Posterior cingulate gyrus (tissue), 11 donors: ENCODE measurements around the gene DUSP8.
"Not testable (repeated sequence)": the region's sequence is repeated elsewhere in the genome, so short reads cannot be mapped to it uniquely, and the experiment has no call there.

Source experiments
- DNase-seq, 10 donors: peaks; one replicate each; pipeline versions ENCODE4 v3.0.0 to v3.0.0-alpha.2; 2020 to 2021; ENCODE audit warnings: mixed read lengths in 3 of 10
- intact Hi-C: fragments of 100-400 bp; cut with DNase I; formaldehyde crosslinking; loops from one replicate; pipeline ENCODE4 v1.15.1; 2023

The DUSP8 gene

DNA sequence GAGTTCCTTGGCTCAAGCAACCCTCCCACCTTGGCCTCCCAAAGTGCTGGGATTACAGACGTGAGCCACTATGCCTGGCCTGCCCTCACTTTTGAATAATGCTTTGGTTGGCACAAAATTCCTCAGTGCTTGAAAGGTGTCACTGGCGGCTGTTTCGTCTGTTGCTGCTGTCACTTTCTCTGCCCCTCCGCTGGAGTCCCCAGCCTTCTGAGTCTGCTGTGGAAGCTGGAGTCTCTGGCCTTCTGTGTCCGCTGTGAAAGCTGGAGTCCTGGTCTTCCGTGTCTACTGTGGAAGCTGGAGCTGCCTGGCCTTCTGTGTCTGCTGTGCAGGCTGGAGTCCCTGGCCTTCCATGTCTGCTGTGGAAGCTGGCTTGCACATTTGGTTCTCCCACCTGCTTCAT, 17.9 kb upstream of the DUSP8 start:
- DNase-seq: peak in 1 of 10 donors; percentile 74
- intact Hi-C loops: no loop called here

DNA sequence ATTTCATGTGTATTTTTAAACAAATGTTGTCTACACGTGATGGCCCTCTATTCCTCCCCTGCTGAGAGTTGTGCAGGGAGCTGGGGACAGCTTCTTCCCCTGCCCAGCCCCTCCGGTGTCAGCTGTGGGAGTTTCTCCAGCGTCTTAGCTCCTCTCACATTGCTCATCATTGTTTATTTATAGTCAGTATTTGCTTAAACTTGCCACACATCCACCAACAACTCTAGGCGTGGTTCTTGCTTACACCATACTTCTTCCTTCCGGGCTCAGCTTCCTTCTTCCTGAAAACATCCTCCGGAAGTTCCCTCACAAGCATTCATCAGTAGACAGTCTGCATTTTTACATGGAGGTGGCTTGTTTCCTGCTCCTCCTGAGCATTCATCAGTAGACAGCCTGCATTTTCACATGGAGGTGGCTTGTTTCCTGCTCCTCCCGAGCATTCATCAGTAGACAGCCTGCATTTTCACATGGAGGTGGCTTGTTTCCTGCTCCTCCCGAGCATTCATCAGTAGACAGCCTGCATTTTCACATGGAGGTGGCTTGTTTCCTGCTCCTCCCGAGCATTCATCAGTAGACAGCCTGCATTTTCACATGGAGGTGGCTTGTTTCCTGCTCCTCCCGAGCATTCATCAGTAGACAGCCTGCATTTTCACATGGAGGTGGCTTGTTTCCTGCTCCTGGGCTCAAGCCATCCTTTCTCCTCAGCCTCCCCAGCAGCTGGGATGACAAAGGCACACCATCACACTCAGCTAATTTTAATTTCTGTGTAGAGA, 17.3 kb upstream of the DUSP8 start:
- DNase-seq: peak in 1 of 10 donors; percentile 53
- intact Hi-C loops: not testable (repeated sequence)

GRCh38 chr11:1586699-1587098, 14.6 kb upstream of the DUSP8 start:
- intact Hi-C loops: no loop called here
- DNase-seq: peak in 1 of 10 donors; percentile 54

DNA sequence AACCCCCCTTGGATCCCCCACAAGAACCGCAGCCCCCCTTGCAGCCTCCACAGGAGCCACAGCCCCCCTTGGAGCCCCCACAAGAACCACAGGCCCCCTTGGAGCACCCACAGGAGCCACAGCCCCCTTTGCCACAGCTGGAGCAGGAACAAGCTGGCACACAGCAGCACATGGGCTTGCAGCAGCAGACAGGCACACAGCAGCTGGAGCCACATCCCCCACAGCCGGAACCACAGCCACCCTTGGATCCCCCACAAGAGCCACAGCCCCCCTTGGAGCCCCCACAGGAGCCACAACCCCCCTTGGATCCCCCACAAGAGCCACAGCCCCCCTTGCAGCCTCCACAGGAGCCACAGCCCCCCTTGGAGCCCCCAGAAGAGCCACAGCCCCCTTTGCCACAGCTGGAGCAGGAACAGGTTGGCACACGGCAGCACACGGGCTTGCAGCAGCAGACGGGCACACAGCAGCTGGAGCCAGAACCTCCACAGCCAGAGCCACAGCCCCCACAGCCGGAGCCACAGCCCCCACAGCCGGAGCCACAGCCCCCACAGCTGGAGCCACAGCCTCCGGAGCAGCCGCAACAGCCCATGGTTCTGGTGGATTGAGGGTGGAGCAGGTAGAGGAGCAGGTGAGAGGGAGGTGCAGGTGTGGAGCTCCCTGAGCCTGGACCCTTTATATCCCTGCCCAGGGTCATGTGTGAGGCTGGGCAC, 12.7 kb upstream of the DUSP8 start, which contains the start of gene KRTAP5-1:
KRTAP5-1 (minus strand) TSS at position 623 of the 710 bp plus-strand sequence; CDS start at position 589, 34 bp downstream.
- peak in 1 of 10 donors; percentile 72 for DNase-seq
- intact Hi-C loops: not testable (repeated sequence)

- DNase-seq, intact Hi-C loops: not testable (repeated sequence)
These were observed 10.8 kb upstream of the DUSP8 start for GRCh38 chr11:1582909-1583308.

DNA sequence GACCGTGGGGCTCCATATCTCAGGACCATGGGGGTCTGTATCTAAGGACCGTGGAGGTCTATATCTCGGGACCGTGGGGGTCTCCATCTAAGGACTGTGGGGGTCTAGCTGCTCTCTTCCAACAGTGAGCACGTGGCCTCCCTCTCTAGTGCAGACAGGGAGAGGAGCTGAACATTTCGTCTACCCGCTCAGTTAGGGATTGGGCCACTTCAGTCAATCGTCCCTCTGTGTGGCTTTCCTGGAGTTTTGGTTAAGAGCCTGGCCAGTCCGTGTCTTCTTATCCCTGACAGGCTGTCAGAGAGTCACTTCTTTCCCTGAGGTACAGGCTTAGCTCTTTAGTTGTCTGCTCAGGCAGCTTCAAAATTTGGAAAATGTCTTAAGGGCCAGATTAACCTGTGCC, 9.9 kb upstream of the DUSP8 start:
- intact Hi-C loops: no loop called here

GRCh38 chr11:1576825-1577224, 4.8 kb upstream of the DUSP8 start:
- intact Hi-C loops: no loop called here
- DNase-seq: no peak

More for the DNA sequence above, 9.9 kb upstream of the DUSP8 start:
- DNase-seq: no peak

DNA sequence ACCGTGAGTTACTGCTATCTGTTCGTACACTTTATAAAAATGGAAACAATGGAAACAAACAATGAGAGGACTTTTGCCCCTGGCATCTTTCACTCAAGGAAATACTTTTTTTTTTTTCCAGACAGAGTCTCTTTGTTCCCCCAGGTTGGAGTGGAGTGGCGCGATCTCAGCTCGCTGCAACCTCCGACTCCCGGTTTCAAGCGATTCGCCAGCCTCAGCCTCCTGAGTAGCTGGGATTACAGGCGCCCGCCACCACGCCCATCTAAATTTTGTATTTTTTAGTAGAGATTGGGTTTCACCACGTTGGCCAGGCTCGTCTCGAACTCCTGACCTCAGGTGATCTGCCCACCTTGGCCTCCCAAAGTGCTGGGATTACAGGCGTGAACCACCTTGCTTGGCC, 3.7 kb upstream of the DUSP8 start:
- peak in 1 of 10 donors; percentile 55 for DNase-seq
- intact Hi-C loops: not testable (repeated sequence)

- intact Hi-C loops: loop anchor here (1.0 kb wide), 1 partner anchor 29 kb away; no protein-coding TSS in a partner anchor
- DNase-seq: no peak
These were observed 2.8 kb upstream of the DUSP8 start for GRCh38 chr11:1574933-1575242.

DNA sequence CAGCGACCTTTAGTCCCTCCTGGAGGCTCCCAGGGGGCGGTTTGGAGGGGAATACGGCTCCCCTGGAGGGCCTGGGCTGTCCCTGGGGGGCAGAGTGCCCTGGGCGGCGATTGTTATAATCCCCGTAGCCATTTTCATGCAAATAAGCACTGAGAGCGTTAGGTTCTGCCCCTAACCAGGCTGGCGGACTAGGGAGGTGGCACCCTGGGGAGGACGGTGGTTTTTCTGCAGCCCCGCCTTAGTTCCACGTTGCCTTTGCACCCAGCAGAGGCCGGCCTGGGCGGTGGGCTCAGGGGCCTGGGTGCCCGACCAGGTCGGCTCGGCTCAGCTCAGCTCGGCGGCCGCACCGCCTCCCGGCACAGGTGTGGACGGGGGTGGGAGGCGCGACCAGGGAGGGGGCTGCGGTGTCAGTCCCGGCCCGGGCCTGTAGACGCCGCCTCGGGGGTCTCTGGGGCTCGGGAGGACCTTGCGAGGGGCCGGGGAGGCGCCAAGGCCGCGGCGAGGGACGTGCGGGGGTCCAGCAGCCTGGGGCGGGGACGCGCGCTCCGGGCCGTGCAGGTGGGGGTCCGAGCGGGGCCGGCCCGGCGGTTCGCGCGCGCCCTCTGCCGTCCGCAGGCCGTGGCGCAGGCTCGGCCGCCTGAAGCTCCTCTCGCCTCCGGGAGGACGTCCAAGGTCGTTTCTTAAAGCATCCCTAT, 2.3 kb upstream of the DUSP8 start:
- peak in 7 of 10 donors; percentile 67 to 96 (median 72) for DNase-seq
- intact Hi-C loops: loop anchor here (1.0 kb wide), 1 partner anchor 28 kb away; no protein-coding TSS in a partner anchor

- intact Hi-C loops: loop anchor here (1.0 kb wide), 1 partner anchor 28 kb away; no protein-coding TSS in a partner anchor
- peak in 1 of 10 donors; percentile 67 for DNase-seq
These were observed 1.8 kb upstream of the DUSP8 start for GRCh38 chr11:1573903-1574237.

DNA sequence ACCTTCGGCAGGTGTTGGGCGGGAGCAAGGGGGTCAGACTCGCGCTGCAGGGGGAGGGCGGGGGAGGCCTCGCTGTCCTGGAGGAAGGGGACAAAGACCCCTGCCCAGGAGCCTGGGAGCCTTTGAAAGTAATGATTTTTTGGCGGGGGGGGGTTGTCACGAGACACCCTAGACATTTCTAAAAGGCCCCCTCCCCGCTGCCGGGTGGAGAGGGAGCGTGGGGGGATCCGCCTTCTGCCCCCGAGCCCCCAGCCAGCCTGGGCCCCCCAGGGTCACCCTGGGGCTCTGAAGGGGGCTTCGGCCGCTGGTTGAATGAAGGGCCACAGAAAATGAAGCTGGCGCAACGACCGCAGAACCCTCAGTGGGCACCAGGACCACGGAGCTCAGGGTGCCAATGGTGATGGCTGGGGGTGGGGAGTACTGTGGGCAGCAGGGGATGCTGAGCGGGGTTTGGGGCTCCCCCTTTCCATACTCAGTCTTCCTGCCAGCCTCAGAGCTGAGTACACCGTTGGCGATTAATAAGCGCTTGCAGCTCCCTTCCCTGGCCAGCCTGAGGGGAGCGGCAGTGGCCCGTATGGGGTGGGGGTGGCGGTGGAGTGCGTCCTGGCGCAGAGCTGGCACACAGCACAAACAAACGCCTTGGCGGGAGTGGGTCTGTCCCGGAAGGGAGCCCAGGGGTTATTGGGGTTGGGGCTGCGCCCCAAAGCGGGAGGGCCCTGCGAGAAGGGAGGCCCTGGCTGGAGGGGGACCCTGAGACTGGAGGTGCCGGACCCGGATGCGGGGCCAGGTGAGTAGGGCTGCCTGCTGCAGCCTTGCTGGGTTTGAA, 1.2 kb upstream of the DUSP8 start:
- DNase-seq: peak in 5 of 10 donors; percentile 60 to 95 (median 87)
- intact Hi-C loops: no loop called here

DNA sequence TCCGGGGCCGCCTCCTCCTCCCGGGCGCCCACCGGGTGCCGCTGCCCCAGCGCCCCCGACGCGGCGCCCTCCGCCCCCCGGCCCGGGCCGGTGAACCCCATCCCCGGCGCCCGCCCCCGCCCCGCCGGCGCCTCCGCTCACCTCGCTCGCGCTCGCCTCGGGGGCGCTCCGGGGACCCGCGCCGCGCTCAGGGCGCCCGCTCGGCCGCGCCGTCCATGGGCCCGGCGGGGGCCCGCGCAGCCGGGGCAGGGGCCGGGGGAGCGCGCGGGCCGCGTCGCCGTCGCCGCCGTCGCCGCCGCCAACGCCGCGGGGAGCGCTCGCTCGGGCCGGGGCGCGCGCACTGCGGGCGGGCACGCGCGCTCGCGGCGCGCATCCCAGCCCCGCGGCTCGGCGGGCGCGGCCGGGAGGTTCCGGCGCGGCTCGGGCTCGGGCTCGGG, 293 bp downstream of the DUSP8 start:
- no peak for DNase-seq
- intact Hi-C loops: no loop called here

- peak in 4 of 10 donors; percentile 29 to 92 (median 82) for DNase-seq
- intact Hi-C loops: no loop called here
These were observed 943 bp downstream of the DUSP8 start for GRCh38 chr11:1570896-1571759.

GRCh38 chr11:1570531-1570895, 1.6 kb downstream of the DUSP8 start:
- intact Hi-C loops: no loop called here
- DNase-seq: peak in 2 of 10 donors; percentile 29 to 52

- DNase-seq: peak in 3 of 10 donors; percentile 67 to 75 (median 70)
- intact Hi-C loops: no loop called here
These were observed 2.0 kb downstream of the DUSP8 start for GRCh38 chr11:1570001-1570453.

- intact Hi-C loops: no loop called here
- DNase-seq: peak in 2 of 10 donors; percentile 68 to 80
These were observed 2.8 kb downstream of the DUSP8 start for GRCh38 chr11:1569251-1569780.

DNA sequence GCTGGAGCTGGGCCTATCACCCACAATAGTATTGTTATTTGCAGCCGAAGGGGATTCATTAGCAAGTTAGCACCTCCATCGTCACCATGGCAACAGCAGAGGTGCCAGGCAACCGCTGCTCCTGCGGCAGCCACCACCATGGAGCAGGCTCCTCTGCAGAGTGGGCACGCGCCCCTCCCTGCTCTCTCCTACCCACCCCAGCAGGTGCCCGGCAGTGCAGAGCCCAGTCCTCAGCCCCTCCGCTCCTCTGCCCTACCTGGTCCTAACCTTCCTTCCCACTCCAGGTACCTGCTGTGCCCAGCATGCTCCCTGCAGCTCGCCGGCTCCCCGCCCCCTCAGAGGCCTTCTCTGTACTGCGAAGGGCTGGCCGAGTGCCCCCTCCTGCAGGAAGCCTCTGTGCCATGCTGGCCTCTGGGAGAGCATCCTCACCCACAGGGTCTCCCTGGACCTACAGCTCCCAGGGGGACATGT, 3.6 kb downstream of the DUSP8 start:
- peak in 4 of 10 donors; percentile 14 to 95 (median 89) for DNase-seq
- intact Hi-C loops: no loop called here

GRCh38 chr11:1567721-1568100, 4.4 kb downstream of the DUSP8 start:
- intact Hi-C loops: no loop called here

More at GRCh38 chr11:1567721-1568100, 4.4 kb downstream of the DUSP8 start:
- peak in 1 of 10 donors; percentile 60 for DNase-seq
